ENCODE measurements around the gene ERFL. TPM values are rescaled to one million over a fixed set of nuclear protein-coding genes. Genes with fewer than 3 reads are reported as not detected.
"Not testable (repeated sequence)": the region's sequence is repeated elsewhere in the genome, so short reads cannot be mapped to it uniquely, and the experiment has no call there.

ERFL gene
- total RNA-seq, 1 donor from 2014 or later: not detected

GRCh38 chr19:41941410-41942202, 13.4 kb upstream of the ERFL start:
- DNase-seq (ENCODE audit: low read depth in 2 of 2): no peak

DNA sequence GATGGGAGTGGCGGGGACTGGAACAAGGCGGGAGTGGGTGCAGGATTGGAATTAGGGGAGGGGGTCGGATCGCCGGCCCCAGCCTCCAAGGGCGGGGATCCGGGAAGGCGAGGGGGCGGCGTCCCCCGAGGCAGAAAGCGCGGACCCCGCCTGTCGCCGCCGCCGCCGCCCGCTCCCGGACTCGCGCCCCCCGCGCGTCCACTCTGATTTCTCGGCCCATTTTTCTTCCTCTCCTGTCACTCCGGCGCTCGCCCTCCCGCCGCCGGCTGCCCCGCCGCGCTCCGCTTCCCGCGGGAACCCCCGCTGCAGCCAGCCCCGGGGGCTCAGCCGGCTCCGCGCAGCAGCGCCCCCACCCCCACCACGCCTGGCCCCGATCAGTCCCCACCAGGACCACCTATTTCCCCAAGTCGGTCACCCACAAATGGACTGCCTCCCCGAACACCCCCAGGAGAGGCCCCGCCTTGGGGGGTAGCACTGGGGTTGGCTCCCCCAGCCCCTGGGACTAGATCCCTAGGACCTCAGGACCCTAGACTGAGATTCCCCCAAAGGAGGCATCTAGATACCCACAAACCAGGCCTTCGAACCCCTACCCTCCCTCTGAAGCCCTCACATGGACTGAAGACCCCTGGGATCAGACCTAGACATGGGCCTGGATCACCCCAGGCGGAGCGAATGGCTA, 12.6 kb upstream of the ERFL start:
- no peak for DNase-seq (ENCODE audit: low read depth in 2 of 2)

DNA sequence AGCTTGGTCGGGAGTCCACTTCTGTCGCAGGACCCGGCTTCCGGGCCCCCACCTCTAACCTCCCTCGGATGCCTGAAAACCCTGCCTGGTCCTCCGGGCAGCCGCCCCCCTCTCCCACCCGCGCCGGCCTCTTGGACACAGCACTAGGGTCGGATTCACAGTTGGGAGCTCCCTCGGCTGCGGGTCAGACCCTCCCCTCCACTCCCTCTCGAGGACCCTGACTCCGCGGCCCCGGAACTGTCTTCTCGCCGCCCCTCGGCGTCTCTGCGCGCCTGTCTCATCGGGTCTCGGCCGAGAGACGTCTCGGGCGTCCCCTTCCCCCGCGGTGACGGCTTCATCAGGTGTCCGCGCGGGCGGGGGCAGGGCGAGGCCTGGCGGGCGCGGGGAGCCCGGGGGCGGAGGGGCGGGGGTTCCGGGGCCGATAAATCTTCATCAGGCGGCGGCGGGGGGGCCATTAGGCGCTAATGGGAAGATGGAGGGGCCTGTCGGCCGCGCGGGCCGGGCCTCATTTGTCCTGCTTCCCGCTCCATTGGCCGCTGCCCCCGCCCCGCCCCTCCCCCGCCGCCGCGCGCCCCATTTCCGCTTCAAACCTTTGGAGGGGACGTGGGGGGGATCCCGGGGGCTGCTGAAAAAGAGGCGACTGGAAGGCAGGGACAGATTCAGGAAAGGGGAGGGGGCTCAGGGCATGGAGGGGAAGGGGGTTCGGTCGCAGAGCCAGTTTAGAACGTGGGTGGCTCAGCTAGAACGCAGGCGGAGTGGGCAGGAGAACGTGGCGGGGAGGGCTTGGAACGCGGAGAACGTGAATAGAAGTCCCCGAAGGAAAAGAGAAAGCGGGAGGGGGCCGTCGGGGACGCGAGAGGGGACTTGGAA, 11.8 kb upstream of the ERFL start:
- no peak for DNase-seq (ENCODE audit: low read depth in 2 of 2)

DNA sequence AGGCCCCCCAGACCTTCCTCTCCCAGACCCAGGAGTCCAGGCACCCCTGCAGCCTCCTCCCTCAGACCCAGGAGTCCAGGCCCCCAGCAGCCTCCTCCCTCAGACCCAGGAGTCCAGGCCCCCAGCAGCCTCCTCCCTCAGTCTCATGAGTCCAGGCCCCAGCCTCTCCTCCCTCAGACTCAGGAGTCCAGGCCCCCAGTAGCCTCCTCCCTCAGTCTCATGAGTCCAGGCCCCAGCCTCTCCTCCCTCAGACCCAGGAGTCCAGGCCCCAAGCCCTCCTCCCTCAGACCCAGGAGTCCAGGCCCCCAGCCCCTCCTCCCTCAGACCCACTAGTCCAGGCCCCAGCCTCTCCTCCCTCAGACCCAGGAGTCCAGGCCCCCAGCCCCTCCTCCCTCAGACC, 11.0 kb upstream of the ERFL start:
- not testable (repeated sequence) for DNase-seq (ENCODE audit: low read depth in 2 of 2)

DNA sequence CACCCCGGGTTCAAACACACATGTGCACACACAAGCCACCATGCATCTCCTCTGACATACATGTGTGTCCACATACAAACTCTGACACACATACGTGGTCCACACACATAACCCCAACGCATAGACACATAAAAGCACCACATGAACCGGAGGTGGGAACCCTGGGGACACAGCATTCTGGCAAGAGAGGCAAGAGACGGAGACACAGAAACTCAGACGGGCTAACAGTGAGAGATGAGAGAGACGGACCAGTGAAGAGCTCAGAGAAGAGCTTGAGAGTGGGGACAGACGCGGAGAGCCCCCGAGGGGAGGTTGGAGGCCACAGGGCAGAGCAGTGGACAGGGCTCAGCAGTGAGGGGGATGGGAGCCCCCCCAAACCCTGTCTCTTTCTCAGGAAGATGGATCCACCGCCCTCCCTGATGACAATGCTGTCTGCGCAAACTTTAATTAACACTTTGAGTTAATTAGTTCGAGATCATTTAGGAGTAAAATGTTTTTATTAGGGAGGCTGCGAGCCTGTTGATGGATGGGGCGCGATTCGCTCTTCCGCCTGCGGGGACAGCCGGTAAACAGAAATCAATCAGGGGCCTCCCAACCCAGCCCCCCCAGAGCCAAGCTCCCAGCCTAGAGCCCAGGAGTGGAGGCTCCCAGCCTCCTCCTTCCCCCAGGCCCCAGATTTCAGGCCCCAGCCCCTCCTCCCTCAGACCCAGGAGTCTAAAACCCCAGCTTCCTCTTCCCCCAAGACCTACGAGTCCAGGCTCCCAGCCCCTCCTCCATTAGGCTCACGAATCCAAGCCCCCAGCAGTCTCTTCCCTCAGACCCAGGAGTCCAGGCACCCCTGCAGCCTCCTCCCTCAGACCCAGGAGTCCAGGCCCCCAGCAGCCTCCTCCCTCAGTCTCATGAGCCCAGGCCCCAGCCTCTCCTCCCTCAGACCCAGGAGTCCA, 9.5 kb upstream of the ERFL start:
- DNase-seq (ENCODE audit: low read depth in 2 of 2): no peak

DNA sequence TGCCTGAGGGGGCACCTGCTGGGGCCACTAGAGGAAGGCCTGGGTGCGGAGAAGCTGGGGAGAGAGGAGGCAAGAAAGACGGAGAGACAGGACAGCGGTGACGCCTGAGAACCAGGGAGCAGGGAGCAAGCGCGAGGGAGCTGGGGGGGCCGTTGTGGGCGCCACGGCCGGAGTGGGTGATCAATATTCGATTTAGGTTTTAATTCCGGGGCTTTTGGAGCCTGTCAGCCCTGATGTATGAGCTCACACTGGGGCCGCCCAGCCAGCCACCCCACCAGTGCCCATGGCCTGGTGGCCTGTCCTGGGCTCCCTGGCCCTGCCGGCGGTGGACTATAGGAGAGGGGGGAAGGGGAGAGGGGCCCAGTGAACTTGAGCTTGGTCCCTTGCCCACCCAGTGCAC, 8.7 kb upstream of the ERFL start:
- no peak for DNase-seq (ENCODE audit: low read depth in 2 of 2)

DNA sequence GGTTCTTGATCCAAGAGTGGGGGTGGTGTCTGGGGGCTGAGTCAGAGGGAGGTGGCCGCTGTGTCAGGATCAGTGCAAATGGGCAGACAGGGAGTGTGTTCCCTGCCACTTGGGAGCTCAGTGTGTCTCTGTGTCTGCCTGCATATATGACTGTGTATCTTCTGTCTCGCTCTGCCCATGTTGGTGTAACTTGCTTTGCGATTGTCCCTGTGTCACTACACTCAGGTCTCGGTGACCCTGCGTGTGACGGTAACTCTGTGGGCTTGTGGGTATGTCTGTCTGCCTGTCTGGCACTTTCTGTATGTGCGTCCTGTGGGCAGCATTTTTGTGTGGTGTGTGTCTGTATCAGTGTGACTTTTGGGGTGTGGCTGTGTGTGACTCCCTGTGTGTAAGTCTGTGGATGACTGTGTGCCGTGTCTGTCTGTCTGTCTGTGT, 8.2 kb upstream of the ERFL start:
- DNase-seq (ENCODE audit: low read depth in 2 of 2): no peak

GRCh38 chr19:41935760-41936415, 7.6 kb upstream of the ERFL start:
- no peak for DNase-seq (ENCODE audit: low read depth in 2 of 2)

DNA sequence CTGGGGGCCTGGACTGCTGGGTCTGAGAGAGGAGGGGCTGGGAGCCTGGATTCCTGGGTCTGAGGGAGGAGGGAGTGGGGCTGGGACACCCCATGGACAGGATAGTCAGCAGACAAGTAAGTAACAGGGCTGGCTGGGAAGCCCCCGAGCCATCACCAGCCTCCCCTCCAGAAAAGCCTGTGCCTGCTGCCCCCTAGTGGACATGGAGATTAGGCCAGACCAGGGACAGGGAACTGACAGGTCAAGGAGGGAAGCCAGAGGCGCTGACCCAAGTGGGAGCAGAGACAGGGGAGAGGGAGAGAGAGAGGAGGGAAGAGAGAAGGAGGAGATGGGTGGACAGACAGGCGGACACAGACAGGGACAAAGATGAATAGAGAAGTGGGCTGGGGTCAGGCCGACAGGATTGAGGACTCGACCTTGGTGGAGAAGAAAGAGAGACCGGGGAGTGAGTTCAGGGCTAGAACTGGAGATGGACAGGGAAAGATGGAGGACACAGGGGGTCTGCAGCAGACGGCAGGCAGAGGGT, 6.7 kb upstream of the ERFL start:
- peak; percentile 58 to 69 for DNase-seq (ENCODE audit: low read depth in 2 of 2)

GRCh38 chr19:41933693-41934426, 5.6 kb upstream of the ERFL start:
- no peak for DNase-seq (ENCODE audit: low read depth in 2 of 2)

DNA sequence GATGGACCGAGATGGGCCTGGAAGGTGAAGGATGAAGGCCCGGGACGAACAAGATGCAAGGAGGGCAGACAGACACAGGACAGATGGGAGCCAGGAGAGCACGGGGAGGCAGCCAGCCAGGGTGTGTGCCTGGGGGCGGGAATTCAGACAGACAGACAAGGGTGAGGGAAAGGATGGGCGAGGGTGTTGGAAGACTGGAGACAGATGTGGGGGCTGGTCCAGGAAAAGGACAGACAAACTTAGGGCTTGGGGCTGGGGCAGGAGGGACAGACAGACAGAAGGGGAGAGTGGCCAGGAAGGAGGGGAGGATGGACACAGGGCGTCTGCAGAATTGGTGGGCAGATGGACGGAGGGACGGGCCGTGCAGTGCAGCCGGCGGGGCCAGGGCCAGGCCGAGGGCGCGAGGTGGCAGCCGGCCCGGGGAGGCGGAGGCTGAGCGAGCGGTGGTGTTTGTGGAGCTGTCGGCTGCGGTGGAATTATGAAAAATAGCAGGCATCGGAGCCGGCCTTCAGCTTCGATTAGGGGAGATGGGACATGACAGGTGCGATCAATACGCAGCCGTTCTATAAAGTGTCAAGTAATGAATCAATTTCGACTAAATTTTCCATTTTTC, 4.6 kb upstream of the ERFL start:
- DNase-seq (ENCODE audit: low read depth in 2 of 2): no peak

DNA sequence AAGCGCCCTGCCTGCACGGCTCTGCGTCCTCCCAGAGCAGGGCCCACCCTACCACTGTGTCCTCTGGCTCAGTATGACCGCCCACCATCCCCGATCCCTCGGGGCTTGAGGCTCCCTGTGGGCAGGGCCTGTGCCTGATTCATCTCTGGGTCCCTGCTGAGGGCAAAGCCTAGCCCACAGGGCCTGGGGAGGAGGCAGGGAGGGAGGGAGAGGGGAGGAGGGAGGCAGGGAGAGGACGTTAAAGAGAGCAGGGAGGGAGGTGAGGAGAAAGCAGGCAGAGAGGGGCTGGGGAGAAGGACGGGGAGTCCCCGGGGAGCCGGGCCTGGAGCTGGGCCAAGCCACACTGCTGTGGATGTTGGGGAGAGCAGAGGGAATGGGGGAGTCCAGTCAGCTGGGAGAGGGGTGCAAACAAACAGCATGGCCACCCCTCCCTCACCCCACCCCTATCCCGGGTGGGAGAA, 4.0 kb upstream of the ERFL start:
- DNase-seq (ENCODE audit: low read depth in 2 of 2): no peak

- DNase-seq (ENCODE audit: low read depth in 2 of 2): no peak
Observed at GRCh38 chr19:41930926-41931592, 2.8 kb upstream of the ERFL start.

- DNase-seq (ENCODE audit: low read depth in 2 of 2): no peak
Observed at GRCh38 chr19:41930322-41930722, 2.1 kb upstream of the ERFL start.

GRCh38 chr19:41929536-41930071, 1.4 kb upstream of the ERFL start:
- no peak for DNase-seq (ENCODE audit: low read depth in 2 of 2)

DNA sequence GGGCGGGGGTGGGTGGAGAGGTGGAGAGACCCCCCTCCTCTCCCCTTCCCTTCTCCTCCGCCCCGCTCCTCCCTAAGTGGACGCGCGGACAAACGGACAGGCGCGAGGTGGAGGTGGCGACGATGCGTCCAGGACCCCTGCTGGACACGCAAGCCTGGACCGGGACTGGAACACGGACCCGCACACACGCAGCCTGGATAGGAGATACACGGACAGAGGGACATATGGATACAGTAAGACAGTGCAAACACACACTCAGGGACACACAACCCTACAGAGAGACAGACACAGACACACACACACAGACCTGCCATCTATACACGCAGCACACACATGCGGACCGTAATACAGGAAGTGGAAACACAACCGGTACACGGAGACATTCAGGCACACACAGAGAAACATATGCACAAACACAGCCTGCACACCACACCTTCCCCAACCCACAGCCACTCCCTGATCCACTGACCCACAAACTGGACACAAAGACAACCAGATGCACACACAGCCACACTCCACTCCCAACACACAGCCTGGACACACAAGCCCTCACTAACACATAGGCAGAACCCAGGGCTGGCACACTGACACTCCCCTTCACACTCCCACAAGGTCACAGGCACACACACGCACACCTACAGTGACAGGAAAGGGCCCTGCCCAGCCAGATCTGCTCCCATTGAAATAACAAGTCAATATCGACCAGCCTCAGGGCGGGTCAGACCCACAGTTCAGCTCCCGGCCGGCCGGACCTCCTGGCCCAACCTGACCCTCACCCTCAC, 696 bp upstream of the ERFL start:
- DNase-seq (ENCODE audit: low read depth in 2 of 2): peak in 1 of 2 donors; percentile 21

DNA sequence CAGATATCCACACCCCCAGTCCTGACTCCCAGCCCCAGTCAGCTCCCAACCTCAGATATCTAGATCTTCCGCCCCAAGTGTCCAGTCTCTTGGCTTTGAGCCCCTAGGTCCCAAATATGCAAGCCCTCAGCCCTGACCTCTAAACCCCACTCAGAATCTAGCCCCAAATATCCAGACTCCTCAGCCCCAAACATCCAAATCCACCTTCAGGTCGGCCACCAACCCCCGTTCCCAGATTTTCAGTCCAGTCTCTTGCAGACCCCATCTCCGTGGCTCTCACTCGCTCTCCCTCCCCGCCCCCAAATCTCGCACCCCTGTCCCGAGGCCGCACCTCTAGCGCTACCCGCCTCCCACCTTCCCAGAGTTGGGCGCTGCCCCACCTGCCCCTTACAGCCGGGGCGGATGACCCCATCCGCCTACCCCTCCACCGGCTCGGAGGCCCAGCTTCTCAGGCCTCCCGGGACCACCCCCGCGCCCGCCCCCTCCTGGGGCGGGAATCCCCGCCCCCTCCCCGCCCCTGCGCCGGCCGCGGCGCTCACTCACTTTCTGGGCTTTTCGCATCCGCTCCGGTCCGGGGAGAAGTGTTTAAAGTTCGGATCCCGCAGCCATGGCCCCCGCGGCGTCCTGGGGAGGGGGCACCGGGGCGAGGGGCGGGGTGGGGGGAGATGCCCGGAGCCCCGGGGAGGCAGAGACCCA, 604 bp downstream of the ERFL start:
- DNase-seq (ENCODE audit: low read depth in 2 of 2): no peak
